ENCODE measurements around the gene HOXB4. TPM values are rescaled to one million over a fixed set of nuclear protein-coding genes. Genes with fewer than 3 reads are reported as not detected.

Gene HOXB4
- total RNA-seq, 1 experiment from 2014 or later: 4.3 TPM

DNA sequence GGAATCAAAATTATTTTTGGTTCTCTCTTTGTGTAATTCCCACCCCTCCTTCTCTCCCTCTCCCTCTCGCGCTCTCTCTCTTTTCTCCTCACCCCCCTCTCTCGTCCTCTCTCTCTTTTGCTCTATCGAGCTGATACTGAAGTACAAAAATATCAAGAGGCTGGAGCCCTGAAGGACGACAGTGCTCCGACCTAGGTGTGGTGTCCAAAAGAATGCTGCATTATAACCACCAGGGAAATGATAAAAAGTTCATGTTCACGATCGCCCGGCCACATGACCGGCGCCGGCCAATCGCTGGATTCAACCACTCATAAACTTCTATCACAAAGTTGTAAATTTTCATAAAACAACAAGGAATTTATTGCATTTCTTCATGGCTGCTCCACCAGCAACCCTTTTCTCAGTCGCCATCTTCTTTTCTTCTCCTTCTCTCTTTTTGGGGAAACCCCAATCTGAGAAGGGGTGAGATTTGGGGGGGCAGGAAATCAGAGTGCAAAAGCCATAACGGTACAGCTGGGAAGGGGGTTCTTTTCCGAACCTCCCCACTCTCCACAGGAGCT, 26.7 kb upstream of the HOXB4 start, which contains the start of gene HOXB6:
HOXB6 (minus strand) TSS at position 217 of the 560 bp plus-strand sequence. CDS start 6,836 bp downstream, outside the sequence.
- no peaks in the 10 kb centered on the region for H4K20me1 ChIP-seq (ENCODE audit: insufficient read depth, low read depth, low read length)
- H3K27ac ChIP-seq (ENCODE audit: low read length): no peak within 1 kb of the TSS
- H3K9ac ChIP-seq (ENCODE audit: low read length): no peak within 1 kb of the TSS
- H3K27me3 ChIP-seq (ENCODE audit: low read length): no peaks in the 10 kb centered on the region
- DNase-seq: no peak
- H3K4me1 ChIP-seq (ENCODE audit: low read length): peaks cover 22% of the 10 kb centered on the region
- peak within 1 kb of the TSS; percentile 34 for H3K4me2 ChIP-seq (ENCODE audit: low read depth, low read length, poor library complexity, severe bottlenecking)
- no peaks in the 10 kb centered on the region for H3K36me3 ChIP-seq (ENCODE audit: insufficient read depth, low read length)
- no peak within 1 kb of the TSS for H2AFZ ChIP-seq (ENCODE audit: low read length)
- no peaks in the 10 kb centered on the region for H3K9me2 ChIP-seq (replicated peaks; ENCODE audit: insufficient read depth, low read length)
- no peak within 1 kb of the TSS for H3K4me3 ChIP-seq (ENCODE audit: low read length)
- no peaks in the 10 kb centered on the region for H3K9me3 ChIP-seq (ENCODE audit: low read length)
- H3K79me2 ChIP-seq (ENCODE audit: low read length): no peaks in the 10 kb centered on the region

DNA sequence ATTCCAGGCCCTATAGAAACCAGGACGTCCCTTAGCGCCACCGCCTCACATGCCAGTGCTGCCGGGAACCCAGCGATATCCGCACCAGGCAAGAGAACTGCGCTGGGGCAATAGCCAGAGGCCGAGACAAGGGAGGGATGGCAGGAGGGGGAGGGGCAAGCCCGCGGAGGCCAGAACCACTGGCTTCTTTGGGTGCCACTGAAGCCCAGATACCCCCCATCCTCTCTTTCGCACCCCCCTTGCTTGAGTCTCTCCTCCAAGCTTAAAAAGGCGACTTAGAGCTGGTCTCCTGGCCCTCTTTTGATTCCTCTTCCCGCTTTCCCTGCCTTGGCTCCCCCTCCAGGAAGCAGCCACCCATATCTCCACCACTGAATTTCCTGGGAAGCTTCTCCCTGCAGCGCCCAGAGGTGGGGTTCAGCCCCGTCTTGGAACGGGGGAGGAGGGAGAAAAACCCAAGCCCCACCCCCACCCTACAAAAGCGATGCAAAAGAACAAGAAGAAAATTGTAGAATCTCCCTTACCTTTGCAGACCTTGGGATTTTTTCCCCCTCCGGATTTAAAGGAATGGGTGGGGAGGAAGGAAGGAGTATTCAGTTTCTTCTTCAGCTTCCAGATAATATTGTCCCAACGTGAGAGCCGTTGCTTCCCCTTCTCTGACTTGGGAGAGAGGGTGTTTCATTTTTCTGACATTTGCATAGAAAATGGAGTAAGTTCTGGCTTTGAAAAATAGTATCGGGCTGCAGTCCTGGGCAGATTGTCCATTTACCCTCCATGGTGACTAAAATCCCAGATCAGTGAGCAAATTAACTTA, 26.0 kb upstream of the HOXB4 start:
- Histone ChIP-seq H3K27me3 (ENCODE audit: low read length) (no peaks in the 10 kb centered on the region), H3K79me2 (ENCODE audit: low read length) (no peaks in the 10 kb centered on the region), H3K9me2 (replicated peaks; ENCODE audit: insufficient read depth, low read length) (no peaks in the 10 kb centered on the region), H2AFZ (ENCODE audit: low read length) (no peak overlapping the region), H3K4me3 (ENCODE audit: low read length) (no peak overlapping the region), H3K4me2 (ENCODE audit: low read depth, low read length, poor library complexity, severe bottlenecking) (peak overlapping the region; percentile 34), H3K9ac (ENCODE audit: low read length) (no peak overlapping the region), H3K9me3 (ENCODE audit: low read length) (no peaks in the 10 kb centered on the region), H4K20me1 (ENCODE audit: insufficient read depth, low read depth, low read length) (no peaks in the 10 kb centered on the region), H3K36me3 (ENCODE audit: insufficient read depth, low read length) (no peaks in the 10 kb centered on the region), H3K4me1 (ENCODE audit: low read length) (peaks cover 15% of the 10 kb centered on the region), H3K27ac (ENCODE audit: low read length) (no peak overlapping the region)
- DNase-seq: no peak

DNA sequence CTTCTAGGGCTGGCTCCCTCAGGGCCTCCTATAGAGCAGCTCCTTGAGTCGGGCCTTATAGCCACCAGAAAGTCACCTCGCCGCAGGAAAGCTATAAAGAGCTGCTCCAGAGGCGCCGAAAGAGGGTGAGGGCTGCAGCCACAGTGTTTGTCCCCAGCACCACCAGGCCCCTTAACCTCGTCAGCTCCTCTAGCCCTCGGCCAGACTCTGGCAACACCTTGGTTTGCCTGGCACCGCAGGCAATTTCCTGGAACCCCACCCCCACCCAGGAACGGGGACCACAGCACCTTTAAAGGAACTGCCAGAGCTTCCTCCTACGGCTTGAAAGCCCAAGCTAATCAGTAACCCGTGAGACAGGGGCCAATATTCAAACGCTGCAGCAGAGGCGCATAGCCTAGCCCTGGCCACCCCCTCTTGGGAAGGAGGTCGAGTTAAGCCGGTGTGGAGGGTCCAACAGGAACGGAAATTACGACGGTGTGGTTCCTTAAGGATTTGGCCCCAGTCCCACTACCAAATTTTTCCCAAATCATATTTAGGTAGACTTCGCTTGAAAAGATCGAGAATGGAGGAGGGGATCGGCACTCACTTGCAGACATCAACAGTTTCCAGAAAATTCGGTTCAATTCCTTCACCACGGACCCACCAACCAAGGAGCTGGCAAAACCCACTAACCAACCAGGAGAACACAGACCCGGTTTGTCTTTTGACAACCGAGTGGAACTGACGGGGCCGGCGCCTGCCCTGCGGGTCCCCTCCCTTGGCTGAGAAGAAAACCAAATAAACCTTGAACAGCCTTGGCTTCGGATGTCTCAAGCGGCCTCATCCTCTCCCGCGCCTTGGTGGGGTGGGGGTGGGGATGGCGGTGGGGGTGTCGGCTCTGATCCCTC, 23.6 kb upstream of the HOXB4 start:
- Histone ChIP-seq H3K36me3 (ENCODE audit: insufficient read depth, low read length) (no peaks in the 10 kb centered on the region), H3K79me2 (ENCODE audit: low read length) (no peaks in the 10 kb centered on the region), H3K9ac (ENCODE audit: low read length) (no peak overlapping the region), H3K9me3 (ENCODE audit: low read length) (no peaks in the 10 kb centered on the region), H2AFZ (ENCODE audit: low read length) (no peak overlapping the region), H3K27ac (ENCODE audit: low read length) (no peak overlapping the region), H3K4me2 (ENCODE audit: low read depth, low read length, poor library complexity, severe bottlenecking) (no peak overlapping the region), H4K20me1 (ENCODE audit: insufficient read depth, low read depth, low read length) (no peaks in the 10 kb centered on the region), H3K4me1 (ENCODE audit: low read length) (peaks cover 12% of the 10 kb centered on the region), H3K9me2 (replicated peaks; ENCODE audit: insufficient read depth, low read length) (no peaks in the 10 kb centered on the region), H3K27me3 (ENCODE audit: low read length) (no peaks in the 10 kb centered on the region), H3K4me3 (ENCODE audit: low read length) (no peak overlapping the region)
- no peak for DNase-seq

DNA sequence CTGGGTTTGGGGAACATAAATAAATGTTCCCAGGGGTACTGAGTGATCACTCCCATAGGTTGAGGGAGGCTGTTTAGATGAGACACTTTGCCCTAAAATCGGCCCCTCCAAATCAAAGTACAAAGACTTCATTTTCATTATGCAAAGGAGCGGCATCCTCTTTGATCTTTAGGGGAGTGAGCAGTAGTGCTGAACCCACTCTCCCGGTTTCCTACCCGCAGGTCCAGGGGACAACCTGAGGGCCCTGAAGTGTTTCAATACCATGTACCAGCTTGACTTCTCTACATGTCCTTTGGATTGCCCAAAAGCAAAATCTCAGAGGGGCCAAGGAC, 23.0 kb upstream of the HOXB4 start:
- H4K20me1 ChIP-seq (ENCODE audit: insufficient read depth, low read depth, low read length): no peaks in the 10 kb centered on the region
- peaks cover 12% of the 10 kb centered on the region for H3K4me1 ChIP-seq (ENCODE audit: low read length)
- DNase-seq: no peak
- H3K27ac ChIP-seq (ENCODE audit: low read length): no peak overlapping the region
- H3K36me3 ChIP-seq (ENCODE audit: insufficient read depth, low read length): no peaks in the 10 kb centered on the region
- H3K79me2 ChIP-seq (ENCODE audit: low read length): no peaks in the 10 kb centered on the region
- H2AFZ ChIP-seq (ENCODE audit: low read length): no peak overlapping the region
- no peak overlapping the region for H3K4me2 ChIP-seq (ENCODE audit: low read depth, low read length, poor library complexity, severe bottlenecking)
- H3K9ac ChIP-seq (ENCODE audit: low read length): no peak overlapping the region
- H3K4me3 ChIP-seq (ENCODE audit: low read length): no peak overlapping the region
- no peaks in the 10 kb centered on the region for H3K9me3 ChIP-seq (ENCODE audit: low read length)
- H3K27me3 ChIP-seq (ENCODE audit: low read length): no peaks in the 10 kb centered on the region
- H3K9me2 ChIP-seq (replicated peaks; ENCODE audit: insufficient read depth, low read length): no peaks in the 10 kb centered on the region

DNA sequence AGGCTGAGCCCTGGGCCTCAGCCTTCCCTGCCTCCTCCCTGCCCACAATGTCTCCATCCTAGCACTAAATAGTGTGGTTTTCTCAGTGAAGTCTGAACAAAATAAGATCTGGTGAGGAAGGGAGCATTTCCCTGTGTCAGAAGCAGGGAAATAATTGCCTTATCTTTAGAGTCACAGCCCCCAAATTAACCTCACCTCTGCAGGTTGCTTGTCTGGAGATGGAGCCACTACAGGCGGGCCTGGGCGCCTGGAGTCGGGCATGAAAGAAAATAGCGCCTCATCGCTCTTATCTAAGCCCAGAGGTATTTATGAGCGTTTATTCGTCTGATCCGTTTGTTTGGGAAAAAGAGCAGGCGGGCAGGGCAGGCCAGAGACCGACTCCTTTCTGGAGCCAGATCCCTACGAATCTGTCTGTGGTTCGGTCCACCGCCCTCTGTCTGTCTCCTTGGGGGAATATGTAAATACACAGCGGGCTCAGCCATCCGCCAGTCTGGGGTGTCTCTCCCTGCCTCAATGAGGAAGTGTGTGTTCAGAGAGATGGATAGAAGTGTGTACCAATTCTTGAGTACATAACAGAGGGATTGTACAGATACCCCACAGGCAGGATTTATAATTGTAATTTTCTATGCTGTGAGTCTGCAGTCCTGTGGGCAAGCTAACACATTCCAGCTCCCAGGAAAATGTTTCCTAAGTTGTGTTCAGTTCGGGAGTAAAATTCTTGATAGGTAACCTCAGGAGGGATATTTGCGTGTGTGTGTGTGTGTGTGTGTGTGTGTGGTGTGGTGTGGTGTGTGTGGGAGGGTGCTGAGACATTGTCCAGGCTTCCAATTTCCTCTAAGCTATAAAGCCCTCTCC, 22.3 kb upstream of the HOXB4 start:
- H3K79me2 ChIP-seq (ENCODE audit: low read length): no peaks in the 10 kb centered on the region

DNA sequence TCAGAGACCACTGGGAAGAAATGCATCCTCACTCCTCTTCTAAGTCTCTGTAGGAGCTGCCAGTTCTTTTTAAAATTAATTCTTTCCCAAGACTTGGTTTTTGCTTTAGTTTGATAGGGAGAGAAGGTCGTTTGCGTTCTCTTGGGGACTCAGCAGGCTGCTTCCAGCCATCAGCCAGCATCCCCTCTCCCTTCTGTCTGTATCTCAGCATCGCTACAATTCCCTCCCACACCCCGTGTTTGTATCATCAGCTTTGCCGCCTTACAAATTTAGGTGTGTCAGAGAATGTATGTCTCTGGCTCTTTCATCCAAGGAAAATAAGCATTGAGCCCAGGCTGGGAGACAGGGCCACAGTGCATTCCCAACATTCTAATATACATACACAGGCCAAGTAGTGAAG, 21.2 kb upstream of the HOXB4 start:
- no peak overlapping the region for H3K4me3 ChIP-seq (ENCODE audit: low read length)
- no peak overlapping the region for H3K9ac ChIP-seq (ENCODE audit: low read length)
- H3K27me3 ChIP-seq (ENCODE audit: low read length): no peaks in the 10 kb centered on the region
- no peaks in the 10 kb centered on the region for H3K36me3 ChIP-seq (ENCODE audit: insufficient read depth, low read length)
- no peaks in the 10 kb centered on the region for H4K20me1 ChIP-seq (ENCODE audit: insufficient read depth, low read depth, low read length)
- no peak for DNase-seq
- H2AFZ ChIP-seq (ENCODE audit: low read length): no peak overlapping the region
- no peaks in the 10 kb centered on the region for H3K9me2 ChIP-seq (replicated peaks; ENCODE audit: insufficient read depth, low read length)
- H3K4me2 ChIP-seq (ENCODE audit: low read depth, low read length, poor library complexity, severe bottlenecking): no peak overlapping the region
- no peaks in the 10 kb centered on the region for H3K79me2 ChIP-seq (ENCODE audit: low read length)
- H3K9me3 ChIP-seq (ENCODE audit: low read length): no peaks in the 10 kb centered on the region
- no peak overlapping the region for H3K27ac ChIP-seq (ENCODE audit: low read length)
- H3K4me1 ChIP-seq (ENCODE audit: low read length): peaks cover 7% of the 10 kb centered on the region

More for the DNA sequence above, 22.3 kb upstream of the HOXB4 start:
- H3K4me1 ChIP-seq (ENCODE audit: low read length): peaks cover 12% of the 10 kb centered on the region
- no peaks in the 10 kb centered on the region for H4K20me1 ChIP-seq (ENCODE audit: insufficient read depth, low read depth, low read length)
- H3K36me3 ChIP-seq (ENCODE audit: insufficient read depth, low read length): no peaks in the 10 kb centered on the region
- no peaks in the 10 kb centered on the region for H3K27me3 ChIP-seq (ENCODE audit: low read length)
- no peak overlapping the region for H3K9ac ChIP-seq (ENCODE audit: low read length)
- DNase-seq: no peak
- no peaks in the 10 kb centered on the region for H3K9me3 ChIP-seq (ENCODE audit: low read length)
- no peak overlapping the region for H2AFZ ChIP-seq (ENCODE audit: low read length)
- H3K9me2 ChIP-seq (replicated peaks; ENCODE audit: insufficient read depth, low read length): no peaks in the 10 kb centered on the region
- no peak overlapping the region for H3K27ac ChIP-seq (ENCODE audit: low read length)
- no peak overlapping the region for H3K4me2 ChIP-seq (ENCODE audit: low read depth, low read length, poor library complexity, severe bottlenecking)
- H3K4me3 ChIP-seq (ENCODE audit: low read length): no peak overlapping the region

DNA sequence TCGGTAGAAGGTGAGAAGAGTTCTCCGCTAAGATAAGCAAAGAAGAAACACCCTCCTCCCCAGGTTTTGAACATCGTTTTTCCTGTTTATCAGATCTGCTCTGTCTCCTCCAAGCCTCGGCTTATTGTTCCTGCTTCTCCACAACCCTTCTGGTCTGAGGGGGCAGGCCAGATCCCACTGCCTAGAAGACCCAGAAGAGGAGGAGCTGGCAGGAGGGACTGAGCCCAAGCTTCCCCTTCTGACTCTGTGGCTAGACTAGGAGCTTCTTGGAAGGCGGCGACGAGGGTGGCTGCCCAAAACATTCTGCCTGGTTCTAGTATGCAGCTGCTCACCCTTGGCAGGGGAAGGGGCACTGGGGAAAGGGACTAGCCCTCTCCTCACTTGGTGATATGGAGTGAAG, 20.6 kb upstream of the HOXB4 start:
- no peak overlapping the region for H2AFZ ChIP-seq (ENCODE audit: low read length)
- no peaks in the 10 kb centered on the region for H3K9me3 ChIP-seq (ENCODE audit: low read length)
- H3K4me1 ChIP-seq (ENCODE audit: low read length): peaks cover 5% of the 10 kb centered on the region
- no peaks in the 10 kb centered on the region for H3K79me2 ChIP-seq (ENCODE audit: low read length)
- no peak overlapping the region for H3K4me3 ChIP-seq (ENCODE audit: low read length)
- H3K36me3 ChIP-seq (ENCODE audit: insufficient read depth, low read length): no peaks in the 10 kb centered on the region
- H3K9ac ChIP-seq (ENCODE audit: low read length): no peak overlapping the region
- no peaks in the 10 kb centered on the region for H3K27me3 ChIP-seq (ENCODE audit: low read length)
- H4K20me1 ChIP-seq (ENCODE audit: insufficient read depth, low read depth, low read length): no peaks in the 10 kb centered on the region
- H3K27ac ChIP-seq (ENCODE audit: low read length): no peak overlapping the region
- H3K4me2 ChIP-seq (ENCODE audit: low read depth, low read length, poor library complexity, severe bottlenecking): no peak overlapping the region
- no peaks in the 10 kb centered on the region for H3K9me2 ChIP-seq (replicated peaks; ENCODE audit: insufficient read depth, low read length)
- DNase-seq: no peak

All from Karpas-422 (cell line).